Activated CD4-positive, alpha-beta T cell treated with anti-CD3 and anti-CD28 coated beads, Interleukin-2, amount 50 U/mL, for 16 hours (primary cell): Measurements from ENCODE around the gene GART.

ENCODE experiments used
- DNase-seq: peaks from one replicate; pipeline ENCODE4 v3.0.0-alpha.2; 2020

GART gene

GRCh38 chr21:33552999-33553598, 11.2 kb upstream of the GART start:
- no peak for DNase-seq

DNA sequence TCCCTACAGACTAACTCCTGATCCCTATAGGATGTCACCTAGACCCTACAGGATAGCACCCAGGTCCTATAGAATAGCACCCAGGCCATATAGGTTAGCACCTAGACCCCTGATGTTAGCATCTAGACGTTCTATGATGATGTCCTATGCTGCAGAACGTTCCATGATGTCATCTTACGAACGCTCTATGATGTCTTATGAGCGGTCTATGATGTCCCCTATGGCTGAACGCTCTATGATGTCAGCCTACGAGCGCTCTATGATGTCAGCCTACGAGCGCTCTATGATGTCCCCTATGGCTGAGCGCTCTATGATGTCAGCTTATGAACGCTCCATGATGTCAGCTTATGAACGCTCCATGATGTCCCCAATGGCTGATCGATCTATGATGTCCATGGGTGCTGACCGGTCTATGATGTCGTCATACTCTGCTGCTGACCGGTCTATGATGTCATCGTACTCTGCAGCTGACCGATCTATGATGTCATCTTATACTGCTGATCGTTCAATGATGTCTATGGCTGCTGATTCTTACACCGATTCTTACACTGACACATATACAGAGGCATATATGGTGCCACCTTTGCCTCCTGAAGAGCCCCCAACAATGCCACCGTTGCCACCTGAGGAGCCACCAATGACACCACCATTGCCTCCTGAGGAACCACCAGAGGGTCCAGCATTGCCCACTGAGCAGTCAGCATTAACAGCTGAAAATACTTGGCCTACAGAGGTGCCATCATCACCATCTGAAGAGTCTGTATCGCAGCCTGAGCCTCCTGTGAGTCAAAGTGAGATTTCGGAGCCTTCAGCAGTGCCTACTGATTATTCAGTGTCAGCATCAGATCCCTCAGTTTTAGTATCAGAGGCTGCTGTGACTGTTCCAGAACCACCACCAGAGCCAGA, 10.4 kb upstream of the GART start:
- DNase-seq, result no peak

DNA sequence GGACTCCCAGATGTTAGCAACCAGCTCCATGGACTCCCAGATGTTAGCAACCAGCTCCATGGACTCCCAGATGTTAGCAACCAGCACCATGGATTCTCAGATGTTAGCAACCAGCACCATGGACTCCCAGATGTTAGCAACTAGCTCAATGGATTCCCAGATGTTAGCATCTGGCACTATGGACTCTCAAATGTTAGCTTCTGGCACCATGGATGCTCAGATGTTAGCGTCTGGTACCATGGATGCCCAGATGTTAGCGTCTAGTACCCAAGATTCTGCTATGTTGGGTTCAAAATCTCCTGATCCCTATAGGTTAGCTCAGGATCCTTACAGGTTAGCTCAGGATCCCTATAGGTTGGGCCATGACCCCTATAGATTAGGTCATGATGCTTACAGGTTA, 9.7 kb upstream of the GART start:
- DNase-seq, result no peak

DNA sequence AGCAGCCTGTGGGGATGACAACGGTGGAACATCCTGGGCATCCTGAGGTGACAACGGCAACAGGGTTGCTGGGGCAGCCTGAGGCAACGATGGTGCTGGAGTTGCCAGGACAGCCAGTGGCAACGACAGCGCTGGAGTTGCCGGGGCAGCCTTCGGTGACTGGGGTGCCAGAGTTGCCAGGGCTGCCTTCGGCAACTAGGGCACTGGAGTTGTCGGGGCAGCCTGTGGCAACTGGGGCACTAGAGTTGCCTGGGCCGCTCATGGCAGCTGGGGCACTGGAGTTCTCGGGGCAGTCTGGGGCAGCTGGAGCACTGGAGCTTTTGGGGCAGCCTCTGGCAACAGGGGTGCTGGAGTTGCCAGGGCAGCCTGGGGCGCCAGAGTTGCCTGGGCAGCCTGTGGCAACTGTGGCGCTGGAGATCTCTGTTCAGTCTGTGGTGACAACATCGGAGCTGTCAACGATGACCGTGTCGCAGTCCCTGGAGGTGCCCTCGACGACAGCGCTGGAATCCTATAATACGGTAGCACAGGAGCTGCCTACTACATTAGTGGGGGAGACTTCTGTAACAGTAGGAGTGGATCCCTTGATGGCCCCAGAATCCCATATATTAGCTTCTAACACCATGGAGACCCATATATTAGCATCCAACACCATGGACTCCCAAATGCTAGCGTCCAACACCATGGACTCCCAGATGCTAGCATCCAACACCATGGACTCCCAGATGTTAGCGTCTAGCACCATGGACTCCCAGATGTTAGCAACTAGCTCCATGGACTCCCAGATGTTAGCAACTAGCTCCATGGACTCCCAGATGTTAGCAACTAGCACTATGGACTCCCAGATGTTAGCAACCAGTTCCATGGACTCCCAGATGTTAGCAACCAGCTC, 9.1 kb upstream of the GART start:
- DNase-seq, result no peak

- DNase-seq, result no peak
These were observed 8.2 kb upstream of the GART start for GRCh38 chr21:33549848-33550771.

GRCh38 chr21:33546086-33546485, 4.2 kb upstream of the GART start:
- DNase-seq, result no peak

- no peak for DNase-seq
These were observed 2.7 kb upstream of the GART start for GRCh38 chr21:33544451-33545195.

DNA sequence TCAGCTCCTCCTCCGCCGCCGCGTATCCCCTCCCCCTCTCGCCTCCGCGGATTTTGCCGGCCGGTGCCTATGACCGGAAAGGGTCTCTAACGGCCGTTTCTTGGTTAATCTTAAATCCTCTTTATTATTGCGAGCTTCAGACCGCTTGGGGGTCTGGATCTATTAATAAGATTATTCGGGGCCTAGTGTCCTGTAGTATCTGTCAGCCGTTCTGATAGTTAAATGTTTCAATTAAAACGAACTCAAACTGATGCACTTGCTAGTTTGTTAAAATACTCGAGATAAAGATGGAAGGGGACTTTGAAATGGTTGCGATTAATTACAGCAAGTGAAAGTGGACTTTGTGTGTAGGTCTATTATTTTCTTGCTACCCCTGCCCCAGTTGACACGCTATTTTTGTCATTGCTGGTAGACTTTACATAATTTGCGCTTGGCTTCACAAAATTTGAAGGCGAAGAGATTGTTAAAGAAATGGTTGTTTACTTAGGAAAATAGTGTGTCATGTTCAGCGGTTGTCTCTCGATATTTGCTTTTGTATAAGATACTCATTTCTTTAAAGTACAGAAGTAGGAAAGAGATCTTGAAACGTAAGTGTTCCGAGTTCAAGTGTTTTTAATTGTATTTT, 1.7 kb upstream of the GART start:
- peak; percentile 77 for DNase-seq

GRCh38 chr21:33542640-33543504, 955 bp upstream of the GART start, which contains the start of gene SON:
TSS of gene SON (plus strand) at chr21:33543038. CDS start at chr21:33543093, 55 bp downstream.
- peak; percentile 99 for DNase-seq

DNA sequence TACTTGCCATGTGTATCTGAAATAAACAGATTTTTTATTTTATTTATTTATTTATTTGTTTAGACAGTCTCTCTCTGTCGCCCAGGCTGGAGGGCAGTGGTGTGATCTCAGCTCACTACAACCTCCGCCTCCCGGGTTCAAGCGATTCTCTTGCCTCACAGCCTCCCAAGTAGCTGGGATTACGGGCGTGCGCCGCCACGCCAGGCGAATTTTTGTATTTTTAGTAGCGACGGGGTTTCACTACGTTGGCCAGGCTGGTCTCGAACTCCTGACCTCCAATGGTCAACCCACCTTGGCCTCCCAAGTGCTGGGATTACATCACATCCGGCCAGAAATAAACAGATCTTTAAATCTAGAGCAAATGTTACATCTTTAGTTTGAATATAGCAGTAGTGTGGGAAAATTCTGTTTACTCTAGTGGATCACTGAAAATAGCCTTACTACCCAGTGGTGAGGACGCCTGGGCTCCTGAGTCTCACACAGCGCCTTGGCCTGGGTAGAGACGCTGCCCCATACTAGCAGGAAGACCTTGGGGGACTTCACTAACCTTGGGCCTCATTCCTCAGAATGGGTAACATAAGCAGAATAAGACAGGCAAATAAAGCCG, 709 bp downstream of the GART start:
- DNase-seq, result peak; percentile 37

DNA sequence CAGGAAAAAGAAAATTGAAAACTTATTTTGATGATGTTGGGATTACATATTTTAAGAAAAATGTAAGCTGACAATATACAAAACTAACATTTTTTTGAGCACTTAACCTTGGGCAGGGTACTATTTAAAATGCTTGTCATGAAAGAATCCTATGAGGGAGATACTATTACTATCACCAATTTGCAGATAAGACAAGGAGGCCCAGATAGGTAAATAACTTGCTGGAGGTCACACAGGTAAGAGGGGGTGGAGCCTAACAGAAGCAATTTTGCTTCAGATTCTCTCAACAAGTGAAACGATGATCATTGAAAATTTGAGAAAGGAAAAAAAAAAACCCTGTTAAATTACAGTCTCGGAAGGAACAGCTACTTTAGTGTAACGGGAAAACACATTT, 1.2 kb downstream of the GART start:
- DNase-seq, result no peak

GRCh38 chr21:33539616-33540015, 2.3 kb downstream of the GART start:
- DNase-seq, result no peak

DNA sequence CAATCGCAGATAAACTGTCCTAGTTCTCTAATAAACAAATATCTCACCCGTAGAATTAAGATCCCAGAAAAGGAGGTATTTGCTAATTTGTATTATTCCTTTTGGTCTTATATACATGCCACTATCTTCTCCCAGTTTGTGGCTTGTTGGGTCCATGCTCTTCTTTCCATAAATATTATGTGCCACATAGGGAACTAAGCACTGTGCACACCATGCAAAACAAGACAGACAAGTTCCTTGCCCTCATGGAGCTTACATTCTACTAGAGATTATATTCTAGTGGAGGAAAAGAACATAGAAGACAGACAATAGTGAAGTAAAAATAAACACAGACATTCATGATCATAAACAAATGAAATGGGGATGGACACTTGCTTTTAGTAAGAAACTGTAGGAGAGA, 4.7 kb downstream of the GART start:
- DNase-seq, result no peak

DNA sequence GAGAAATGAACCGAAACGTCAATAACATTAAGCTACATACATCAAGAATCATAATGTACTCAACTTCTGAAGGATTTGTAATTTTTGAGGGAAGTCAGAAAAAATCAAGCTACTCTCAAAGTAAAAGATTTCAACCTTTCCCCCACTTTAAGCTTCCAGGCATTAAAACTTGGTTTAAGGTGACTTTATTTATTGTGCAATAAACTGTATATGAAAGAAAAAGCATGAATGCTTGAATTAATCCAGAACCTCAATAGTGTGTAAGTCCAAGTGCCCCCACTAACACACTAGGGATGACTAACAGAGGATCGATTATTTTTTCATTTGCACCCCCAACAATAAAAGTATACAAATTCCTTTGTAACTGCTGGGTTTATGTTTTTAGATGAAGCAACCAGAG, 10.9 kb downstream of the GART start:
- no peak for DNase-seq

- DNase-seq, result no peak
These were observed 19.0 kb downstream of the GART start for GRCh38 chr21:33522953-33523349.

DNA sequence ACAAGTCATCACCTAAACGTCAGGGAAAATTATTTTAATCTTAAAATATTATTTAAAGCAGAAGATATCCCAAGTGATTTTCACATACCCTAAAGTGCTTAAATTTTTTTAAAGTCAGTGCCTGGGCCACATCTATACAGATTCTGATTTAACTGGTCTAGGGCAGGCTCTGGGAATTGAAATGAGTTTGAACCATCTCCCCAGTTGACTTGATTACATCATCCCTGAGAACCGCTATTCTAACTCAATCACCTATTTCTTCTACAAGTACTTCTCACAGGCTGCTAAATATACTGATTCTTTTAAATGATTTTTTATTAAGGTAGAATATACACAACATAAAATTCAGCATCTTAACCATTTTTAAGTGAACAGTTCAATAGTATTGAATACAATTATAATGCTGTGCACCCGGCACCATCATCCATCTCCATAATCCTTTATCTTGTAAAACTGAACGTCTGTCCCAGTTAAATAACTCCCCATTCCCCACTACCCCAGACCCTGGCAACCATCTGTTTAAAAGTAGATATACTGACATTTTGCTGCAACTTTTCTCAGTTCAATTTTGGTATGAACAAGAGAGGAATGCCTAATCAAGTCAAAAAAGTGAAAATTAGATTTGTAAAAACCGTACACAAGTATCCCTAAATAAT, 19.5 kb downstream of the GART start:
- DNase-seq, result no peak

- DNase-seq, result no peak
These were observed 23.0 kb downstream of the GART start for GRCh38 chr21:33518899-33519298.

GRCh38 chr21:33514229-33514628, 27.7 kb downstream of the GART start:
- peak; percentile 8 for DNase-seq

GRCh38 chr21:33512481-33512880, 29.4 kb downstream of the GART start:
- no peak for DNase-seq
